ENCODE results near the gene TEX51.

- no peak for TF ChIP-seq POLR2A (IDR thresholded peaks at IDR 0.05; ENCODE audit: low read length)
- no peak for TF ChIP-seq GATA1 (IDR thresholded peaks at IDR 0.05; ENCODE audit: low read depth, low read length)
Measured at GRCh38 chr2:126893153-126893552, 5.5 kb upstream of the TEX51 start.

Data from erythroblast (primary cell).